AG09309 (cell line): Measurements from ENCODE around the gene CXCR4.

ENCODE experiments used
- DNase-seq: peaks from one replicate; pipeline ENCODE4 v3.0.0-alpha.2; 2010; ENCODE audit warnings: low read depth
- H3K4me3 ChIP-seq: 2 replicates; pipeline ENCODE4 v1.5.1; 2011; ENCODE audit warnings: mild to moderate bottlenecking, low read depth, low read length, moderate library complexity; ENCODE audit not compliant: control insufficient read depth
- CTCF ChIP-seq: IDR thresholded peaks from 2 replicates; pipeline ENCODE4 v1.5.1; 2011; ENCODE audit warnings: mild to moderate bottlenecking, low read depth, low read length, inconsistent platforms; ENCODE audit not compliant: insufficient read depth, control insufficient read depth; ENCODE audit errors: missing control alignments

The CXCR4 gene

GRCh38 chr2:136136931-136137330 lies 19.0 kb upstream of the CXCR4 start:
- no peak for DNase-seq
- no peak overlapping the region for H3K4me3 ChIP-seq
- no peak for TF ChIP-seq CTCF

- H3K4me3 ChIP-seq: no peak overlapping the region
- TF ChIP-seq CTCF: no peak
- no peak for DNase-seq
These were observed 18.3 kb upstream of the CXCR4 start for GRCh38 chr2:136135921-136136906.

- no peak overlapping the region for H3K4me3 ChIP-seq
- no peak for TF ChIP-seq CTCF
- DNase-seq: no peak
These were observed 17.5 kb upstream of the CXCR4 start for GRCh38 chr2:136135462-136135861.

- no peak for DNase-seq
- no peak overlapping the region for H3K4me3 ChIP-seq
- no peak for TF ChIP-seq CTCF
These were observed 16.2 kb upstream of the CXCR4 start for GRCh38 chr2:136134126-136134525.

- TF ChIP-seq CTCF: no peak
- no peak overlapping the region for H3K4me3 ChIP-seq
- DNase-seq: no peak
These were observed 15.6 kb upstream of the CXCR4 start for GRCh38 chr2:136133586-136133985.

GRCh38 chr2:136133176-136133575 lies 15.2 kb upstream of the CXCR4 start:
- no peak for TF ChIP-seq CTCF
- no peak overlapping the region for H3K4me3 ChIP-seq
- no peak for DNase-seq
